Heart right ventricle (tissue), 16 donors: ENCODE data around the gene HNF4A. TPM values are rescaled to one million over a fixed set of nuclear protein-coding genes. Genes with fewer than 3 reads are reported as not detected.

Experiments used
- ATAC-seq, 8 donors: fragments of 200-7000 bp; cut with Tn5 transposase; one replicate each; pipeline ENCODE4 v1.9.1; 2020; ENCODE audit warnings: mild to moderate bottlenecking in 8 of 8, moderate library complexity in 8 of 8, moderate number of reproducible peaks in 1 of 8
- DNase-seq, 2 donors: peaks; one replicate each; pipeline ENCODE4 v3.0.0-alpha.2; 2020
- H3K27ac ChIP-seq, 10 donors: fragments of 200-600 bp; sonication (generic) in 2 of 10; one replicate each; pipeline versions ENCODE4 v1.5.0 to v1.8.0; 2020 to 2022; ENCODE audit warnings: mild to moderate bottlenecking in 3 of 10
- H3K27me3 ChIP-seq, 7 donors: fragments of 200-600 bp; one replicate each; pipeline ENCODE4 v1.8.0; 2021 to 2022; ENCODE audit warnings: mild to moderate bottlenecking in 2 of 7
- H3K36me3 ChIP-seq, 9 donors: fragments of 200-600 bp; sonication (generic) in 1 of 9; one replicate each; pipeline versions ENCODE4 v1.5.0 to v1.8.0; 2020 to 2022; ENCODE audit warnings: mild to moderate bottlenecking in 2 of 9
- H3K4me1 ChIP-seq, 9 donors: fragments of 200-600 bp; sonication (generic) in 1 of 9; one replicate each; pipeline versions ENCODE4 v1.5.0 to v1.8.0; 2020 to 2022; ENCODE audit warnings: mild to moderate bottlenecking in 4 of 9
- H3K4me3 ChIP-seq, 10 donors: fragments of 200-600 bp; sonication (generic) in 2 of 10; one replicate each; pipeline versions ENCODE4 v1.5.0 to v1.8.0; 2020 to 2022; ENCODE audit warnings: mild to moderate bottlenecking in 7 of 10, moderate library complexity in 2 of 10
- H3K9me3 ChIP-seq, 11 donors: fragments of 200-600 bp in 10 of 11; sonication (generic) in 2 of 11; one replicate each; pipeline versions ENCODE4 v1.5.0 to v1.8.0; 2013 to 2022; ENCODE audit warnings: mild to moderate bottlenecking in 2 of 11, control low read depth in 1 of 11, moderate library complexity in 1 of 11
- WGBS, 2 donors: extraction: QIAGEN DNeasy Blood & Tissue Kit; methylation state at CpG; one replicate each; pipeline ENCODE4 v1.1.7; 2013; ENCODE audit warnings: inconsistent platforms in 1 of 2; 5-methylcytosine and 5-hydroxymethylcytosine counted together
- intact Hi-C, 10 donors: fragments of 100-400 bp; cut with DNase I; formaldehyde crosslinking; loops; one replicate each; pipeline versions ENCODE4 v1.11.1 to v1.14.2; 2022
- polyA plus RNA-seq, 2 donors: library from polyadenylated mRNA; stranded (reverse); fragments of 200-250 nt; gene quantifications; one replicate each; pipeline ENCODE4 v1.2.3, GENCODE V29; 2013
- total RNA-seq, 10 donors: library from RNA; stranded (reverse); fragmentation: NEBNext Ultra II Directional in 3 of 10; extraction: Animal tissue kit (Norgen Biotek cat#: 25700) in 3 of 10; gene quantifications; one replicate each; pipeline versions ENCODE4 v1.2.1 to v1.2.4, GENCODE V29; 2021 to 2023
- TF ChIP-seq, protein P1 (sequence below), 9 donors: fragments of 200-600 bp; sonication (generic) in 2 of 9; IDR thresholded peaks; one replicate each; pipeline versions ENCODE4 v1.5.0 to v1.8.0; 2021 to 2022; ENCODE audit warnings: antibody characterized with exemption in 9 of 9, mild to moderate bottlenecking in 5 of 9, moderate library complexity in 1 of 9
- donor health status: Arrhythmogenic right ventricular cardiomyopathy.
- donor health status: ischemic (EF 13 %, LVEDD 7.1; RV severe dilation, severe dysfunction).
- donor health status: healthy with polysubstance abuse.
- donor health status: DM: no; HTN: yes; CAD: no.
- donor health status: DM: no; HTN: no; CAD: no.
- donor health status: ischemic (EF 25% LVEDD 6.9; RV normal size, moderate dysfunction).
- donor health status: ischemic (EF 25% LVEDD 5.7; RV mildly dilated, moderate dysfunction).
- donor health status: healthy.
- donor health status: DM: yes; HTN: yes; CAD: no.
- donor health status: Ischemic cardiomyopathy.
- donor health status: ischemic (EF 35%, LVEDD 5.7; RV mildly dilated, moderate dysfunction).
- donor health status: nonischemic (EF 11% LVEDD 7.7; RV severe dilation, severe dysfunction).
- donor health status: DM: yes; HTN: yes; CAD: no.
- donor health status: PGD.
- donor health status: ischemic (EF 29% LVEDD 5.4; RV normal size, mild dysfunction).
- donor health status: nonischemic (EF 23%, LVEDD 6.1; RV moderate dilation, normal function).

The HNF4A gene
- total and polyA plus RNA-seq, 12 donors = under 0.01 TPM; not detected in 11

DNA sequence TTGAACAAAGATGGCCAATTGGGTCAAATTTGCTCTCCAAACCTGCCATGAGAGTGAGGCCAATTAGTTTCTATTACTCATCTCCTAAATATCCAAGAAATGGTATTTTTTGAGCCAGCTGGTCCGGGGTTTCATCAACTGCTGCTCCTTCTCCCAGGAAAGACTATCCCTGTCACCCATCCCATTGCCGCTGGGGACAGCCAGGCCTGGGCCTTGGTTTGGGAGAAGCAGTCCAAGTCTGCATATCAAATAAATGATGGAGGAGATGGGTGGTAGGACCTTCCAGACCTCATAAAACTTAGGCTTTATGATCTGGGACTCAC lies 73.5 kb downstream of the HNF4A start:
- intact Hi-C loops = no loop called here
- H3K27ac ChIP-seq = no peak overlapping the region
- H3K27me3 ChIP-seq = peaks cover 0 to 43% (median 16%) of the 10 kb centered on the region in 7 donors
- no peaks in the 10 kb centered on the region for H3K9me3 ChIP-seq
- no peak overlapping the region for H3K4me3 ChIP-seq
- no peaks in the 10 kb centered on the region for H3K4me1 ChIP-seq
- DNase-seq (no peak), ATAC-seq (no peak)
- H3K36me3 ChIP-seq = no peaks in the 10 kb centered on the region
- WGBS, 2 donors = 88% methylated on average over 2 of the region's 2 CpGs
- TF ChIP-seq, protein P1, sequence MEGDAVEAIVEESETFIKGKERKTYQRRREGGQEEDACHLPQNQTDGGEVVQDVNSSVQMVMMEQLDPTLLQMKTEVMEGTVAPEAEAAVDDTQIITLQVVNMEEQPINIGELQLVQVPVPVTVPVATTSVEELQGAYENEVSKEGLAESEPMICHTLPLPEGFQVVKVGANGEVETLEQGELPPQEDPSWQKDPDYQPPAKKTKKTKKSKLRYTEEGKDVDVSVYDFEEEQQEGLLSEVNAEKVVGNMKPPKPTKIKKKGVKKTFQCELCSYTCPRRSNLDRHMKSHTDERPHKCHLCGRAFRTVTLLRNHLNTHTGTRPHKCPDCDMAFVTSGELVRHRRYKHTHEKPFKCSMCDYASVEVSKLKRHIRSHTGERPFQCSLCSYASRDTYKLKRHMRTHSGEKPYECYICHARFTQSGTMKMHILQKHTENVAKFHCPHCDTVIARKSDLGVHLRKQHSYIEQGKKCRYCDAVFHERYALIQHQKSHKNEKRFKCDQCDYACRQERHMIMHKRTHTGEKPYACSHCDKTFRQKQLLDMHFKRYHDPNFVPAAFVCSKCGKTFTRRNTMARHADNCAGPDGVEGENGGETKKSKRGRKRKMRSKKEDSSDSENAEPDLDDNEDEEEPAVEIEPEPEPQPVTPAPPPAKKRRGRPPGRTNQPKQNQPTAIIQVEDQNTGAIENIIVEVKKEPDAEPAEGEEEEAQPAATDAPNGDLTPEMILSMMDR (IDR thresholded peaks at IDR 0.05) = no peak

DNA sequence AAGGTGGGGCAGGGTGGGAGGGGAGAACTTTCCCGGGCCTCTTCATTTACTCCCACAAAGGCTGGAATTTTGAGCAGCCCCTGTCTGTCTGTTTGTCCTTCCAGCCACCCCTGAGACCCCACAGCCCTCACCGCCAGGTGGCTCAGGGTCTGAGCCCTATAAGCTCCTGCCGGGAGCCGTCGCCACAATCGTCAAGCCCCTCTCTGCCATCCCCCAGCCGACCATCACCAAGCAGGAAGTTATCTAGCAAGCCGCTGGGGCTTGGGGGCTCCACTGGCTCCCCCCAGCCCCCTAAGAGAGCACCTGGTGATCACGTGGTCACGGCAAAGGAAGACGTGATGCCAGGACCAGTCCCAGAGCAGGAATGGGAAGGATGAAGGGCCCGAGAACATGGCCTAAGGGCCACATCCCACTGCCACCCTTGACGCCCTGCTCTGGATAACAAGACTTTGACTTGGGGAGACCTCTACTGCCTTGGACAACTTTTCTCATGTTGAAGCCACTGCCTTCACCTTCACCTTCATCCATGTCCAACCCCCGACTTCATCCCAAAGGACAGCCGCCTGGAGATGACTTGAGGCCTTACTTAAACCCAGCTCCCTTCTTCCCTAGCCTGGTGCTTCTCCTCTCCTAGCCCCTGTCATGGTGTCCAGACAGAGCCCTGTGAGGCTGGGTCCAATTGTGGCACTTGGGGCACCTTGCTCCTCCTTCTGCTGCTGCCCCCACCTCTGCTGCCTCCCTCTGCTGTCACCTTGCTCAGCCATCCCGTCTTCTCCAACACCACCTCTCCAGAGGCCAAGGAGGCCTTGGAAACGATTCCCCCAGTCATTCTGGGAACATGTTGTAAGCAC lies 74.1 kb downstream of the HNF4A start:
- ATAC-seq (no peak), DNase-seq (no peak)
- no peaks in the 10 kb centered on the region for H3K9me3 ChIP-seq
- no peak overlapping the region for H3K27ac ChIP-seq
- 85 to 87% methylated on average over 17 of the region's 17 CpGs for WGBS, 2 donors
- no peaks in the 10 kb centered on the region for H3K36me3 ChIP-seq
- no peak overlapping the region for H3K4me3 ChIP-seq
- H3K4me1 ChIP-seq = no peaks in the 10 kb centered on the region
- H3K27me3 ChIP-seq = peaks cover 0 to 43% (median 11%) of the 10 kb centered on the region in 7 donors
- TF ChIP-seq, protein P1 (IDR thresholded peaks at IDR 0.05) = no peak
- intact Hi-C loops = no loop called here

DNA sequence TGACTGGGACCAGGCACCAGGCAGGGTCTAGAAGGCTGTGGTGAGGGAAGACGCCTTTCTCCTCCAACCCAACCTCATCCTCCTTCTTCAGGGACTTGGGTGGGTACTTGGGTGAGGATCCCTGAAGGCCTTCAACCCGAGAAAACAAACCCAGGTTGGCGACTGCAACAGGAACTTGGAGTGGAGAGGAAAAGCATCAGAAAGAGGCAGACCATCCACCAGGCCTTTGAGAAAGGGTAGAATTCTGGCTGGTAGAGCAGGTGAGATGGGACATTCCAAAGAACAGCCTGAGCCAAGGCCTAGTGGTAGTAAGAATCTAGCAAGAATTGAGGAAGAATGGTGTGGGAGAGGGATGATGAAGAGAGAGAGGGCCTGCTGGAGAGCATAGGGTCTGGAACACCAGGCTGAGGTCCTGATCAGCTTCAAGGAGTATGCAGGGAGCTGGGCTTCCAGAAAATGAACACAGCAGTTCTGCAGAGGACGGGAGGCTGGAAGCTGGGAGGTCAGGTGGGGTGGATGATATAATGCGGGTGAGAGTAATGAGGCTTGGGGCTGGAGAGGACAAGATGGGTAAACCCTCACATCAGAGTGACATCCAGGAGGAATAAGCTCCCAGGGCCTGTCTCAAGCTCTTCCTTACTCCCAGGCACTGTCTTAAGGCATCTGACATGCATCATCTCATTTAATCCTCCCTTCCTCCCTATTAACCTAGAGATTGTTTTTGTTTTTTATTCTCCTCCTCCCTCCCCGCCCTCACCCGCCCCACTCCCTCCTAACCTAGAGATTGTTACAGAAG lies 75.0 kb downstream of the HNF4A start:
- Histone ChIP-seq H3K9me3 (no peaks in the 10 kb centered on the region), H3K27me3 (peaks cover 0 to 39% (median 11%) of the 10 kb centered on the region in 7 donors), H3K4me1 (no peaks in the 10 kb centered on the region), H3K36me3 (no peaks in the 10 kb centered on the region), H3K27ac (no peak overlapping the region), H3K4me3 (no peak overlapping the region)
- TF ChIP-seq, protein P1 (IDR thresholded peaks at IDR 0.05) = no peak
- ATAC-seq (no peak), DNase-seq (no peak)
- 83 to 92% methylated on average over 7 of the region's 7 CpGs for WGBS, 2 donors
- intact Hi-C loops = no loop called here

DNA sequence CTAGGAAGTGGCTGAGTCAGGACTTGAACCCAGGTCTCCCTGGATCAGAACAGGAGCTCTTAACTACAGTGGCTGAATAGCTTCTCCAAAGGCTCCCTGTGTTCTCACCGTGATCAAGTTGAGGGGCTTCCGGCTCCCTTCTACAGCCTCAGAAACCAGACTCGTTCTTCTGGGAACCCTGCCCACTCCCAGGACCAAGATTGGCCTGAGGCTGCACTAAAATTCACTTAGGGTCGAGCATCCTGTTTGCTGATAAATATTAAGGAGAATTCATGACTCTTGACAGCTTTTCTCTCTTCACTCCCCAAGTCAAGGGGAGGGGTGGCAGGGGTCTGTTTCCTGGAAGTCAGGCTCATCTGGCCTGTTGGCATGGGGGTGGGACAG lies 75.6 kb downstream of the HNF4A start:
- TF ChIP-seq, protein P1 (IDR thresholded peaks at IDR 0.05) = no peak
- H3K36me3 ChIP-seq = no peaks in the 10 kb centered on the region
- intact Hi-C loops = no loop called here
- no peak overlapping the region for H3K27ac ChIP-seq
- 45 to 59% methylated on average over 4 of the region's 4 CpGs for WGBS, 2 donors
- H3K4me3 ChIP-seq = no peak overlapping the region
- DNase-seq = no peak
- H3K4me1 ChIP-seq = no peaks in the 10 kb centered on the region
- peaks cover 0 to 38% (median 11%) of the 10 kb centered on the region in 7 donors for H3K27me3 ChIP-seq
- ATAC-seq = no peak
- no peaks in the 10 kb centered on the region for H3K9me3 ChIP-seq
